Peyer's patch (tissue), 4 donors: ENCODE measurements around the gene OBI1.

Experiments used
- CTCF ChIP-seq, 6 experiments: fragments of 450-650 bp in 4 of 6; fragments of 200-600 bp in 2 of 6; sonication (generic) in 1 of 6; IDR thresholded peaks; one replicate each; pipeline ENCODE4 v1.5.1; 2017 to 2019; ENCODE audit warnings: antibody characterized with exemption in 6 of 6, mild to moderate bottlenecking in 3 of 6, moderate library complexity in 1 of 6
- POLR2A ChIP-seq, 2 donors: fragments of 450-650 bp; IDR thresholded peaks; one replicate each; pipeline ENCODE4 v1.5.1; 2017; ENCODE audit warnings: antibody characterized with exemption in 2 of 2, mild to moderate bottlenecking in 2 of 2, moderate library complexity in 2 of 2

- TF ChIP-seq POLR2A (IDR thresholded peaks at IDR 0.05) (no peak), CTCF (IDR thresholded peaks at IDR 0.05) (no peak)
These were observed 49.3 kb downstream of the OBI1 start for GRCh38 chr13:78609464-78610205.
